NCI-H1436 (cell line): ENCODE measurements around the gene USP32.
"Not testable (repeated sequence)": the region's sequence is repeated elsewhere in the genome, so short reads cannot be mapped to it uniquely, and the experiment has no call there.

Experiments used
- DNase-seq: peaks from one replicate; lab custom pipeline; 2025; lab: John Stamatoyannopoulos, UW

Gene USP32

DNA sequence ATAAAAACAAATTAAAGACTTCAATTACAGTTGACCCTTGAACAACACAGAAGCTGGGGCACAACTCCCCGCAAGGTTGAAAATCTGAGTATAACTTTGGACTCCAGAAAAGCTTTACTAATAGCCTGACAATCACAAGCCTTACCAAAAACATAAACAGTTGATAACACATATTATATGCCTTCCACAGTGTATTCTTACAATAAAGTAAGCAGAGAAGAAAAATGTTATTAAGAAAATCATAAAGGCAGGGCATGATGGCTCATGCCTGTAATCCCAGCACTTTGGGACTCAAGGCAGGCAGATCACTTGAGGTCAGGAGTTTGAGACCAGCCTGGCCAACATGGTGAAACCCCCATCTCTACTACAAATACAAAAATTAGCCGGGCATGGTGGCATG lies 58.9 kb downstream of the USP32 start:
- not testable (repeated sequence) for DNase-seq

DNA sequence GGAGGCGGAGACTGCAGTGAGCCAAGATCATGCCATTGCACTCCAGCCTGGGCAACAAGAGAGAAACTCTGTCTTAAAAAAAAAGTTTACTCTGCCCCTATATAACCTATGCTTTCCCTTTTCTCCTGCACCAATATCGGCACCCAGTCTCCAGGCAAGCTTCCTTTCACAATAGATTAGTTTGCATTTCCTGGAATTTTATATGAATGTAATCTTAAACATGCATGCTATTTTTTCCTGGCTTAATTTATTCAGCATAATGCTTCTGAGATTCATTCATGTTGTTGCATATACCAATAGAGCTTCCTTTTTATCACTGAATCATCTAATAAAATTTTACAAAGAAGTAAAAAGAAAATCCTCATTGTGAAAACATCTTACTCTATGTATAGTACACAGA lies 59.4 kb downstream of the USP32 start:
- DNase-seq = no peak

DNA sequence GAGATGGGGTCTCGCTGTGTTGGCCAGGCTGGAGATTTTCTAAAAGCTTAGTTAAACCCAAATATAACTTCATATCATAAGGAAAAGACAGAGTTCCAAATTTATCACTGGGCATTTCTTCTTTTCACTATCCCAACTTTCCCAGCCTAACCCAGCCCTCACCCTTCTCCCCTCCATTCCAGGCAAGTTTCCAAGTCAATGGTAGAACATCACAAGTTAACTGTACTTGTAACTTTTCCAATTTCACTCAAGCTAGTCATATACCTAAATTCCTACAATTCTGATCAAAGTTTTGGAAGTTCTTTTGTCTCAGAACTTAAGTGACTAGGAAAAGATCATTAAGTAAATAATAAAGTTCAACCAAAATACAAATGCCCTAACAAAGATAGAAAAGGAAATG lies 61.2 kb downstream of the USP32 start:
- DNase-seq = no peak

DNA sequence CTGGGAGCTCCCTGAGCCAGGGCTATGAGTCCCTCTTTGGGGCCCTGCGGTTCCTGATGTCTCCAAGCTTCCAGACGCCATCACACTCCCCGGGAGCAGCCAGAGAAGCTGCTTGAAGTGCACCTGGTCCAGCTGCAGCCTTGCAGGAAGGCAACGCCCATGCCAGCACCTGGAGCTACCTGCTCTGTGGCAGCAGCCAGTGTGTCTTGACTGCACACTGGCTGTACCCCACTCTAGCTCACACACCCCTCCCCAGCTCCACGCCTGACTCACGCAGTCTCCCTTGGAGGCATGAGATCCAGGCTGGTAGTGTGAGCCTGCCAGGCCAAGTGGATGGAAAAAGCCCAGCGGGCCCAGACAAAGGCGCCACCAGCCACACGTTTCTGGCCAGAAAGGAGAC lies 63.3 kb downstream of the USP32 start:
- DNase-seq = no peak

DNA sequence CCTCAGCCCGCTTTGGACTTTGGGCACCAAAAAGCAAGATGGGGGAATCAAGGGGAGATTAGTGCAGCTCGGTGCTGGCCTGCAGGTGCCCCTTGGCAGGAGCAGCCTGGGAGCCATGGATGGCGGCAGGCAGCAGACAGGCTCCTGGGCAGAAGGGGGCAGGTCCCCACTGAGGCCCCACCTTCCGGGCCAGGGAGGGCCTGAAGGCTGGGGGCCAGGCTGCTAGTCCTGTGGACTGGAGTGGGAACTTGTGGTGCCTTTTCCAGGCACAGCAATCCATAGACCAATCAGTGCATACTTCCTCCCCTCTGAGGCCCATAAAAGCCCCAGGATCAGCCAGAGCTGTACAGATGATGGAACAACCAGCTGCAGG lies 64.0 kb downstream of the USP32 start:
- no peak for DNase-seq

DNA sequence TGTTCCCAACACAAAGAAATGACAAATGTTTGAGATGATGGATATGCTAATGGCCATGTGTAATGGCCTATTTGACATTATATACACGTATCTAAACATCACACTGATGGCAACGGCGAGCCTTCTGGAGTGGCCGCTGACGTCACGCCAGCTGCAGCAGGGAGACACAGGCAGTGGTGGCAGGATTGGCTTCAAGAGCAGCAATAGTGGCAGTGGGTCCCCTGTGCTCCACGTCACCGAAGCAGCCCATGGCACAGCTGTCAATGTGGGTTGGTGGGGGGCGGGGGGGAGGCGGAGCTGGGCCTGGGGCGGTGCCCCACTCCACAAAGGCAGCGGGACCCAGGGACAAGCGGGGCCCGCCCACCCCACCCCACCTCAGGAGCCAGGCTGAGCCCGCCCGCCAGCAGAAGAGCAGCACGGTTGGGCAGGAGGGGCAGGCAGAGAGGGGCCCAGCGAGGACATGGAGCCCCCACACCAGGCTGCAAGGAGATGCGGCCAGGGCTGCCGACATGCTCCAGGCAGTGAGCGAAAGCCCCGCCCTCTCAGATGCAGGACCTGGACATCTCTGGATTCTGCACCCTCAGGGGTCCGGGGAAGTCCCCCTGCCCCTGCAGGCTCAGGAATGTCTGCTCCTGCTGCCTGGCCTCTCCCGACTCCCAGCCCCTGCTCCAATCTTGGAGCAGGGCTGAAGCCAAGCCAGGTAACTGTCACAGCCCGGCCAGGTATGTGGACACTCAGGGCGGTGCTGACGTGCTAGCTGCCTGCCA lies 64.6 kb downstream of the USP32 start:
- no peak for DNase-seq

DNA sequence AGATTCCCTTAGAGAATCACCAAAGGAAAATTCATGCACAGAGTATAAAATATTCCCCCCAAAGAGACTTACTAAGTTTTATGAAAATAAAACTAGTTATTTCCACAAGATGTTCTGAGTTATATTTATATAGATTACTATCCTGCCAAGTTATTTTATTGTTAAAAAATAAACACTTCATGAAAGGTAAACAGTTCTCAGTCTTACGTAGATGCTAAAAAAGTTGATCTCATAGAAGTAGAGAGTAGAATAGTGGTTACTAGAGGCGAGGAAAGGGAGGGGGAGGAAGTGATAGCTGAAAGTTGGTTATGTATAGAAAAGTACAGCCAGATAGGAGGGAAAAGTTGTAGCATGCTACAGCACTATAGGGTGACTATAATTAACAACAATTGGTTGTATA lies 65.2 kb downstream of the USP32 start:
- DNase-seq = no peak

DNA sequence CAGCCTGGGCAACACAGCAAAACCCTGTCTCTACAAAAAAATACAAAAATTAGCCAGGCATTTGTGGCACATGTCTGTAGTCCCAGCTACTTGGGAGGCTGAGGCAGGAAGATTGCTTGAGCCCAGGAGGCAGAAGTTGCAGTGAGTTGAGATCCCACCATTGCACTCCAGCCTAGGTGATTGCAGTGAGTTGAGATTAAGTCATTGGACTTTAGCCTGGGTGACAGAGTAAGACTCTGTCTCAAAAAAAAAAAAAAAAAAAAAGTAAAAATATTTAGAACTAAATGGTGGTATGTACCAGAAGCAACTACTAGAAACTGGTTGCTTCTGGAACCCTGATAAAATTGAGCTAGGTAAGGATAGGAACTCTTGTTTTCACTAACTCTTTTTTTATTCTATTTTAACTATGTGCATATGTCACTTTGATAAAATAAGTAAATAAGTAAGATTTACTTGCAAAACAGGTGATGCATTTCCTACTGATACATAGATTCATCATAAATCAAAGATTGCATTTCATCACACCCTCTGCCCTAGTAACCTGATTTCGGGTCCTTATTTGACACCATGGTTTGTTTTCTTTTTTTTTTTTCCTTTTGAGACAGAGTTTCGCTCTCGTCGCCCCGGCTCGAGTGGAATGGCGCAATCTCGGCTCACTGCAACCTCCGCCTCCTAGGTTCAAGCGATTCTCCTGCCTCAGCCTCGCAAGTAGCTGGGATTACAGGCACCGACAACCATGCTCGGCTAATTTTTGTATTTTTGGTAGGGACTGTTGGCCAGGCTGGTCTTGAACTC lies 66.0 kb downstream of the USP32 start:
- no peak for DNase-seq

DNA sequence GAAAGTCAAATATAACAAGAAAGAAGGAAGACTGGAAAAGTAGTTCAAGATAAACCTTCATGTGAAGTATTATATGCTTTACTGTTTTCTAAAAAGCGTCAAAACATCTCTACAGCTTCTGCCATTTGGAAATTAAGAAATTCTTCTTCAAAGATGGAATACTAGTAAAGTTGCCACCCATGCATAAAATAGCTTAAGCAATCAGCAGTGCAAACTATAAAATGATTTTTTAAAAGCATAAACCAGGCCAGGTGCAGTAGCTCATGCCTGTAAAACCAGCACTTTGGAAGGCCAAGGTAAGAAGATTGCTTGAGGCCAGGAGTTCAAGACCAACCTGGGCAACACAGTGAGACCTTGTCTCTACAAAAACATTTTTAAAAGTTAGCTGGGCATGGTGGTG lies 68.2 kb downstream of the USP32 start:
- DNase-seq = no peak

DNA sequence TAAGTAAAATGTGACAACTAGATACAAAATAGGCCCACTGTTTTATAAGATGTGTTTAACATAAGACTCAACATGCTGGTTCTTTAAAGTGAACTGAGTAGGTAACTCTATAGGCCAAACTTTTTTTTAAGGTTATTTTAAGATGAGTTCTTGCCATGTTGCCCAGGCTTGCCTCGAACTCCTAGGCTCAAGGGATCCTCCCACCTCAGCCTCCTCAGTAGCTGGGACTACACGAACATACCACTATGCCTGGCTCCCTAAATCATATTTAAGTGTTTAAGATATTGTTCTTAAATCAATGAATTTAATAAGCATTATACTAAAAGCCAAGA lies 69.9 kb downstream of the USP32 start:
- DNase-seq = no peak

DNA sequence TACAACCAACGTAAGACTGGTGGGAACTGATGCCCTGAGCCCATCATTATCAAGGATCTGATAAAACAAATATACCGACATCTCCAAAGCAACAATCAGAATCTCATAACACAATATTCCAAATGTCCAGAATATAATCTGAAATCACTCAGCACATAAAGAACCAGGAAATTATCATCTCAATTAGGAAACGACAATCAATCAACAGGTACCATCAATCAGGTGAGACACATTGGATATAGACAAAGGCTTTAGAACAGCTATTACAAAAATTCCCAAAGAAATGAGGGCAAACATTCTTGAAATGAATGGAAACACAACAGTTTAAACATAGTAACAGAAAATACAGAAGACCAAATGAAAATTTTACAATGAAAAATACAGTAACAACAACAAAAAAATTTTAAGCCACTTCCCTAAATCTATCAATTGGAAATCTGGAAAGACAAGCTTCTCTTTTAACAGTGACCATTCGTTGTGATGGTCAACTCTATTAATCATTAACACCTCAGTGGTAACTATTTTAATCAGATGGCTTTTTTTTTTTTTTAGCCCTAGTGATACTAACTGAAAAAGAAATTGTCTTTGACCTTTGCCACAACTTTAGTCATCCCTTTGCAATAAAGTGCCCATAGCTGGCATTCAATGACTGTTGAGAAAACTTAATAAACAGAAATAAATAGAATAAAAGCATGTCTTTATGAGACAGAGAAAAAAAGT lies 70.4 kb downstream of the USP32 start:
- no peak for DNase-seq

DNA sequence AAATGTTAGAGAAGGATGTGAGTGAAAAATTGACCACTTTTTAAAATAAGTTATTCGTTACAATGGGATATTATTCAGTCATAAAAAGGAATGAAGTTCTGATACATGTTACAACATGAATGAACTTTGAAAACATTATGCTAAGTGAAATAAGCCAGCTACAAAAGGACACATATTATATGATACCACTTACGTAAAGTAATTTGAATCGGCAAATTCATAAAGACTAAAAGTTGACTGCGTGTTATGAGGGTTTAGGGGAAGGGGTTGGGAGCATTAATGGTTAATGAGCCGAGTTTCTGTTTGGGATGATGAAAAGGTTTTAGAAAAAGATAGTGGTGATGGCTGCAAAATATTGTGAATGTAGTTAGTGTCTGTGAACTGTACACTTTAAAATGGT lies 73.1 kb downstream of the USP32 start:
- DNase-seq = no peak

DNA sequence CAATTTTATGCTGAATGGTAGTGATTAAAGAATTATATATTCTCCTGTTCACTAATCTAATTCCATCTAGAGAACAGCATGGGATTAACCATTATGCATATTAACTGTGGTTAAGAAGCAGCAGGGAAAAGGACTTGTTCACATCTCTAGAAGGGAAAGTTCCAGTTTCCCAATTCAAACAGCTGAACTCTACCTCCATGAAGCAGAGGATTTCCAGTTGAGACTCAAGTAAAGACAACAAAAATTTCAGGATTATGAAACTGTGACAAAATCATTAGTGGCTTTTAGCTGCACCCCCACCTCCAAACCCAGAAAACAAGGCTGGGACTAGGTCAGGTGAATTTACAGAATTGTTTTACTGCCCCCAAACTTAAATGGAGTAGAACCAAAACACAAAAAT lies 73.6 kb downstream of the USP32 start:
- no peak for DNase-seq

DNA sequence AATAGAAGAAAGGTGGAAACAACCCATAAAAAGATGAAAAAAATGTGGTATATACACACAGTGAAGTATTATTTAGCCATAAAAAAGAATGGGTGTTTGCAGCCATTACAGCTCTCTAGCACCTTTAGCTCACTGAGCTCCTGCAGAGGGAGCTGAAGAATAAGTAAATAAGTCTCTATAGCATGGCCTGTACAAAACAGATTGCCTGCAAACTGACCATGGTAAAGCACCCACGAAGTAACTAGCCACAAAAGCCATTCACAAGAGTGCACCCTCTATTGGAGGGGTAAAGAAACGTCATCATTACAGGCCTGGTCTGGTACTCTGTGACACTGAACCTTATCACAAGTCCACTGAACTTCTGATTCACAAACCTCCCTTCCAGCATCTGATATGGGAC lies 76.3 kb downstream of the USP32 start:
- DNase-seq = no peak

DNA sequence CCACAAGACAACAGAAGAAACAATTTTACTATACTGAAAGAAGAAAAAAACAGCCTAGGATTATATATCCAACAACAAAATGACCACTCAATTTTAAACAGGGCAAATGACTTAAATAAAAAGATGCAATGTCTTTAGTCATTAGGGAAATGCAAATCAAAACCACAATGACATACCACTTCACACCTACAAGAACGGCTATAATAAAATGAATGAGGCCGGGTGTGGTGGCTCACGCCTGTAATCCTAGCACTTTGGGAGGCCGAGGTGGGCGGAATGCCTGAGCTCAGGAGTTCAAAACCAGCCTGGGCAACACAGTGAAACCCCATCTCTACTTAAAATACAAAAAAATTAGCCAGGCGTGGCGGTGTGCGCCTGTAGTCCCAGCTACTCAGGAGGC lies 77.0 kb downstream of the USP32 start:
- DNase-seq = not testable (repeated sequence)

DNA sequence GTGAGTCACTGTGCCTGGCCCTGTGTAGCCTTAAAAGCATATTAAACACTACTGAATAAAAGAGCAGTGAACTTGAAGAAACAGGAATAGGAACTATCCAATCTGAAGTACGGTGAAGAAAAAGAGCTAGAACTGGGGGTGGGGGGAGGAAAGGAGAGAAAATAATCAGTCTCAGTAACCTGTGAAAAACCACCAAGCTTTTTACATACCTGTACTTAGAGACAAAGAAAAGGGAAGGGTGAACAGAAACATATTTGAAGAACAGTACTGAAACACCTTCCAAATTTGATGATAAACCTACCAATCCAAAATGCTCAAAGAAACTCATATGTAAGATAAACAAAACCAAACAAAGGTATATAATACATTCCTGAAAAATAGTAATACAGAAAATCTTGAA lies 77.5 kb downstream of the USP32 start:
- no peak for DNase-seq

DNA sequence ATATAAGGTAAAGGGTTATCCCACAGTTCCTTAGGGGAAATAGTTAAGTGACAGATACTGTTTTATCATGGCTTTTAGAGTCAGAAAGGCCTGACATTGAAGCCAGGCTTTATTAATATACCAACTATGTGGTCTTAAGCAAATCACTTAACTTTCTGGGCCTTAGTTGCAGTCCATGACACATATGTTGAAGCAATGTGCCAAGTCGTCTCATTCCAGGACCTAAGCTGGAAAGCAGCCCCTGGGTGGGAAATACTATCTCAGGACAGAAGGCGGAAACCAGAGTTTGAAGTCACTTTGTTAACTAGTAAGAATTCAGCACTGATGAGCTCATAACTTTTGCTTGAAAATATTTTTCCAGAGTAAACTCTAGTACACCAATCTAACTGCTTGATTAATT lies 80.0 kb downstream of the USP32 start:
- DNase-seq = no peak

DNA sequence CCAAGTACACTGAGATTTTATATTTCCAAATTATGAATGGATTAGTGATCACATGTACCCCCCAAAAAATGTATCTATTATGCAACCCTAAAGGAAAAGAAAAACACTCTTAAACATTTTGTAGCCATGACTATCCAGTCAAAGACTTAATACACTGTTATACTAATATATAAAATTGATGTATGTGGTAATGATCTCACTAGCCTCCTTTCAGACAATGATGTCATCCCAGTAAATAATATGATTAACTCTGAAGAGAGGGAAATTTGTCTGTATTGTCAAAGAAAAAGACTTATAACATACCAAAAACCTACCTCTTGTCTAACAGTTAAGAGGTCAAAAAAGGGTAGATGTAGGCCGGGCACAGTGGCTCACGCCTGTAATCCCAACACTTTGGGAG lies 80.7 kb downstream of the USP32 start:
- DNase-seq = no peak

DNA sequence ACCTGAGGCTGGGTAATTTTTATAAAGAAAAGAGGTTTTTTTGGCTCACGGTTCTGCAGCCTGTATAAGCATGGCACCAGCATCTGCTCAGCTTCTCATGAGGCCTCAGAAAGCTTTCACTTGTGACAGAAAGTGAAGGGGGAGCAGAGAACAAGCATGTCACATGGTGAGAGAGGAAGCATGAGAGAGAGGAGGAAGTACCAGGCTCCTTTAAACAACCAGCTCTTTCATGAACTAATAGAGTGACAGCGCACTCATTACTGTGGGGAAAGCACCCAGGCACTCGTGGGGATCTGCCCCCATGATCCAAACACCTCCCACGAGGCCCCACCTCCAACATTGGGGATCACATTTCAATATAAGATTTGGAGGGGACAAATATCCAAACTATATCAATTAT lies 86.8 kb downstream of the USP32 start:
- DNase-seq = no peak

DNA sequence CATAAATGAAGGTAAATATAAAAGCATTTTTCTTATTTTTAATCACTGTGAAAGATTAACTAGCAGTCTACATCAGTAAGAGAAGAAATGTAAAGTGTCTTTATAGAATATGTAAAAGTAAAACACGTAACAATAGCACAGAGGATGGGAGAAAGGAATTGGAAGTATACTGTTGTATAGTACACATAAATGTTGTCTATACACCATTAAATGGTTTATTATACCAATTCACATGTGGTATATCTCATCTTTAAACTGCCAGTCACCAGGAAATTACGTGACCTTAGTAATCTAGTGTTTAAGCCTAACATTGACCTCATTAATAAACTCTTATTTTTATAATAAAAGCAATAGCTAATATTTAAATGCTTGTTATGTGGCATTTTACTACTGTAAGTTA lies 87.4 kb downstream of the USP32 start:
- no peak for DNase-seq

DNA sequence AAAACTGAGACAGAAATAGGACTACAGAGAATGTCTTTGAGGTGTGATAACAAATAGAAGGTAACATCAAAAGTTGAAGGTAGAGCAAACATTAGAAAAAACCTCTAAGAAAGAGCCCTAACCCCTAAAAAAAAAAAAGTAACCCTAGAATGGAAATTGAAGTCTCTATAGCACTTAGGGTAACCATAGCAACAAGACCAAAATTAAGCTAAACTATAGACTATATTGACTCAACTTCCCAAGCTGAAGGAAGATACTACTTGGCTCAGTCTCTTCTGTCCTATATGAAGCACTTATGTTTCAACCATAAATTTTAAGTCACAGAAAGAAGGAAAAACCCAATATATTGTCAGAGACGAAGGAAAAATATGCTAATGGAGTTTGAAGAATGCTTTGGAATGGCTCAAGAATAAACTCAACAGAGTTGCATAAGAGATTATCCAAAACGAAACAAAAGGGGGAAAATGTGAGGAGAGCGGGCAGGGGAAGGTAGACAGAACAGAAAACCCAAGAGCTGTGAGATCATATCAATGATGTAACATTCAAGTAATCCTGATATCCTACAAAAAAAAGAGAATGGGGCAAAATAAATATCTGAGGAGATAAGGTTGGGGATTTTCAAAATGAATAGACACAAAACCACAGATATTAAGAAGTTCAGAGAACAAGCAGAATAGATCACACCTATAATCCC lies 88.4 kb downstream of the USP32 start:
- no peak for DNase-seq

DNA sequence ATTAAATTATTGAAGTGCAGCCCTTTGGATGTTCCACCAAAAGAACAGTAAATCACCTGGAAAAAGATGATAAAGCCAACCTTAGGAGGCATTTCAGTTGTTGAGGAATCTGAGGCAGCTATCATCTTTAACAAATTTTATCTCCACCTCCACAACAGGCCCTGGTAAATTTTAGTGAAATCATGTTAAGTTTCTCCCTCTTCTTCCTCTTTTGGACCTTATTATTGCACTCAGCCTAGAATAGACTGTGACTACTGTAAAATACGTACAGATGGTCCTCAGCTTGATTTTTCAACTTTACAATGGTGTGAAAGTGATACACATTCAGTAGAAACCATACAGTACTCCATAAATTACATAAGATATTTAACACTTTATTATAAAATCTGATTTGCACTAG lies 90.3 kb downstream of the USP32 start:
- no peak for DNase-seq

DNA sequence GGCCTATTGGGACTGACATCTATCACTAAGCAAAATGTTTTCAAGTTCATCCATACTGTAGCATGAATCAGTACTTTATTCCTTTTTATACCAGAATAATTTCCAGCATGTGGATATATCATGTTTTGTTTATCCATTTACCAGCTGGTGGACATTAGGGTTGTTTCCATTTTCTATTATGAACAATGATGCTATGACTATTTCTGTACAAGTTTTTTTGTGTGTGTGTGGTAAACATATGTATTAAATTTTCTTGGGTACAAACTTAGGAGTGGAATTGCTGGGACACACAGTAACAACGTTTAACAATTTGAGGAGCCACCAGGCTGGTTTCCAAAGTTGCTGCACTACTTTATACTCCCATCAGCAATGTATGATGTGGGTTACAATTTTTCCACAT lies 91.0 kb downstream of the USP32 start:
- DNase-seq = no peak
